Hepatocyte (in vitro differentiated cells): ENCODE measurements around the gene CCL19.

Experiments used
- CTCF ChIP-seq: fragments of 200-600 bp; sonication (generic); IDR thresholded peaks from 2 replicates; pipeline ENCODE4 v1.5.1; 2016; ENCODE audit warnings: antibody characterized with exemption, mild to moderate bottlenecking; ENCODE audit not compliant: poor library complexity
- EZH2 ChIP-seq: fragments of 200-600 bp; sonication (generic); IDR thresholded peaks from 2 replicates; pipeline ENCODE4 v1.6.1; 2016; ENCODE audit warnings: antibody characterized with exemption, mild to moderate bottlenecking, borderline replicate concordance
- EZH2phosphoT487 ChIP-seq: fragments of 200-600 bp; sonication (generic); IDR thresholded peaks from one replicate; pipeline ENCODE4 v1.6.1; 2018; ENCODE audit warnings: antibody characterized with exemption, mild to moderate bottlenecking, low read depth, moderate library complexity; ENCODE audit not compliant: unreplicated experiment, severe bottlenecking

DNA sequence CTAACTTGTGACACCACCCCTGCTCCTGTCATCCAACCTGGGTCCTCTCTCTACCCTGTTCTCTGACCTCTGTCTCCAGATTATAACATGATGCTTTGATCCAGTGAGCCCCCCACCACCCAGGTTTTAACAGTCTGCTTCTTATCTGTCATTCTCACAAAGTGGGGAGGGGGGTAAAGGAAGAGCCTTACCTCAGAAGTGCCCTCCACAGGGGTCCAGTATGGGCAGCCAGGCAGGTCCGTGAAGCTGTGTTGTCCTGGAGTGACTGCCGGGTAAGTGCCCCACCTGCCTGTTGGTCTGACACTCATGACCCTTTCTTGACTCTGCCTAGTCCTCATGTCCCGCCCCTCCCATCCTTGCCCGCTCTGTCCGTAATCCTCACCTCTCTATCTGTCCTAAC lies 35.7 kb downstream of the CCL19 start:
- TF ChIP-seq CTCF (no peak), EZH2 (no peak), EZH2phosphoT487 (no peak)
